NCI-H1694 (cell line): ENCODE measurements around the gene HPS4.

Source experiments
- DNase-seq: peaks from one replicate; lab custom pipeline; 2025; lab: John Stamatoyannopoulos, UW

The HPS4 gene

GRCh38 chr22:26464312-26464711, 19.3 kb downstream of the HPS4 start:
- no peak for DNase-seq

- no peak for DNase-seq
Measured at GRCh38 chr22:26463688-26464087, 19.9 kb downstream of the HPS4 start.

DNA sequence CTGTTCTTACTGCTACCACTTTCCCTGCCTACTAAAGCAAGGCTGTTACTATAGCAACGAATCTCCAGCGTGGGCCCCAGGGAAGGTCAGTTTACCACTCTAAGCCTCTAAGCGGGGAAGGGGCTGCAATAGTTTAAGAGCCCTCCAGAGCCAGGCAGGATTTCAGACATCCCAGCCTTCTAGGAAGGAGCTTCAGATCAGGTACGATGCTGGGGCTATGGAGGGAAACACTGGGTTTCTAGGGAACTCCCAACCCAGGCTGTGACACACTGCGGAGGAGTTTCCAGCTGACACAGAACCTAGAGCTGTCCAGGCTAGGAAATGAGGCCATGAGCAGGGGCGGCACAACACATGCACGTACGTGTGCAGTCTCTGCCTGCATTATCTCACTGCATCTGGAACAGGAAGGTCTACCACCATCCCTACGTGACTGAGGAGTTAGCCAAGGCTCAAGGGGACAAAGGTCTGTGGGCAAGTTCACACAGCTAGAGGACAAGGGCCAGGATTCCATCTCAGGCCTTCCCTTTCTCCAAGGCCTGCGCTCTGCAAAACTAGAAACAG, 20.4 kb downstream of the HPS4 start:
- DNase-seq, result no peak

DNA sequence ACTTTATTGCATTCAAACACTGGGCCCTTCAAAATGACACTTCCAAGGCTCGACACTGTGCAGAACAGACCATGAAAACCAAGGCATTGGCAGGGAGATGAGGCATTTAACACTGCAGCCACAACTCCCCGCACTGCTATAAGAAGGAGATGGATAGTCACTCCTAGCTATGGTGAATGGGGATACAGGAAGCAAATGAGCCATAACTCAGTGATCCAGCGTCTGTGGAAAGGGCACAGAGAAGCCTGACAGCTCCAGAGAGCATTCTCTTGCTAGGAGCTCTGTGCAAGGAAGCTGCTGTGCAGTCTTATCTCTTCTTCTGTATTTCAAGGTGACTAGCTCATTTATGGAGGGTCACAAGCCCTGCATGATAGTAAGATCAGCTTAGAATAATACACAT, 20.9 kb downstream of the HPS4 start:
- no peak for DNase-seq

DNA sequence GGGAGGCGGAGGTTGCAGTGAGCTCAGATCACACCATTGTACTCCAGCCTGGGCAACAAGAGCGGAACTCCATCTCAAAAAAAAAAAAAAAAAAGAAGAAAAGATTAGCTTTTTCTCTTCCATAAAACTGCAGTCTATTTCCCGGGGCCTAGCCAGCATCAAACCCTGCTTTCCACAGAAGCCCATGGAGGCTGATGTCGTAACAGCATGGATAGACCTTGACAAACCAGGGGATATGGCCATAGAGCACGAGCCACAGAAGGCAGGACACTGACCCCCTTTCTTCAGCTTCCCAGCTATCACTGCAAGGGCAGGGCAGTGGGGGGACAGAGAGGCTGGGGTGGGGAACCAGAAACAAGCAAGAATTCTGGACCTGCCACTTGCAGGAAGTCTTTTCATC, 21.5 kb downstream of the HPS4 start:
- no peak for DNase-seq

DNA sequence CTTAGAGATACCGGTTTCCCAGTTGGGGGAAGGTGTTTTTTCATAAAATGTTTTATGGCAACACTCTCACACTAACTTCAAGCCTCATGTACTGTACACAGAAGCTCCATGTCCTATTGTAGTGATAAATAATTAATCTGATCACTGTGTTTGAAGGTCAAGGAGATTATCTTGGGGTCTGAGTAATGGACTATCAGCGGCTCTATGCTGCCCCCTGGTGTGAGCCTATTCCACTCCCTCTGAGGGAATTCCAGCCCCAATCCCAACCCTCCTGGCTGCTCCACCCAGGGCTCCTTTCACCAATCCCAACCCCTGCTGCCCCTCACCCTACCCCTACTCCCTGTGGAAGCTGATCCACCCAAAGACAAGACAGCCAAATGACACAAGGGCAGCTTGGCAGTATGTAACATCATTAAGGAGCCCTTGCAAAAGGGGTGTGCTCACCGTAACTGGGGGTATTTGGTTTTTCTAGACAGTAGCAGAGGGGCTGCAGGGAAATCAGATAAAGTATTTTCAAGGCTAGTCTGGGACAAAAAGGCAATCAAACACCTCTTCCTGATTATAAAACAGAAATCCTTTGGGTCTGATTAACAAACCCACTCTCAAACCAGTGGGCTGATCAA, 22.3 kb downstream of the HPS4 start:
- DNase-seq, result peak; percentile 59

- no peak for DNase-seq
Measured at GRCh38 chr22:26460202-26460601, 23.4 kb downstream of the HPS4 start.

DNA sequence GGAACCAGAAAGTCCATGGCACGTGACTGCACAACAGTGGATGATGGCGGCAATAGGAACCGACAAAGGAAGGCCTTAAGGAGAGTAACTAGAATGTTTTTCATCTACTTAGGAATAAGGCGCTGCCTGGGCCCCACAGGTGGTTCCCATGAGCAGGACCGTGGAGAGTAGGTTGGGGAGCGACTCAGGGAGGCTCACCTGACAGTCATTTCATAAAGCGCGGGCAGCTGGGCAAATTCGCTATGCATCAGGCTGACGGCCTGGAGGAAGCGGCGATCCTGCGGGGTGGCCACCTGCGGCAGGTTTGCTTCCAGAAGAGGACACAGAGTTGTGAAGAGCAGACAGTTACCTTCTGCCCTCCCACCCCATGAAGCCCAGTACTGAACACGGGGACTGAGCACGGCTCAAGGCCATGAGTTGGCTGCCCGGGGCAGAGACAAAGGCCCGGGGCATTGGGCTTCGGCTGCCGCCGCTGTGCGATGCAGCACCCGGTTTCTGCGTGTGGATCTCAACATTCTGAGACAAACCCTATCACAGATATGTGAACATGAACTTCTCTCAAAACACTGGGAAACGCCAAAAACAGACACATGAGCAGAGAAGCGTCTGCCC, 25.8 kb downstream of the HPS4 start:
- no peak for DNase-seq

DNA sequence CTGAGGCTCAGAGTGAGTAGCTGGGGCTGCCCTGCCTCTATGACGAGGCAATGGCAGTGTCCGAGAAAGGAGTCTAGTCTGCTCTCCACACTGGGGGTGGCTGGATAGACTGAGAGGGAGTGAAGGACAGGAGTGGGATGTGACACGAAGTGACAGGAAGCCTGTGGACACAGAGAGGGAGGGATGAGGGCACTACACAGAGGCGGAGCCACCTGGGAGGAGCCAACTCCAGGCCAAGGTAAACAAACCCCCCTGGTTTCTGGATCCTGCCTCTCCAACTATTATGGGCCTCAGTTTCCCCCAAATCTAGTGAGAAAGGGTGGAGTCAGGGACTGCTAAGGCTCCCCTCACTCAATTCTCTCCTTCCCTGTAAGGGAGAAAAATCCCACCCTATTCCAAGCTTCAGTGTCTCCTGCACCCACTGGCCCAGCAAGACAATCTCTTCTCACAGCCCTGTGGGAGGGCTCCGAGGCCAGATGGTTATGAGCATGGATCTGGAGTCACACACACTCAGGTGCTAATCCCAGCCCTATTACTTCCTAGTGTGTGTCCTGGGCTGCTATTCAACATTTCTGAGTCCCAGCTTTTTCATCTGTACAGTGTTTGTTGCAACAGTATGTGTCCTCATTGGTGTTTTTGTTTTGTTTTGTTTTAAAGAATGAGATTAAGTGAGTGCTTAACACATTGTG, 29.6 kb downstream of the HPS4 start:
- DNase-seq, result no peak

- no peak for DNase-seq
Measured at GRCh38 chr22:26453216-26453615, 30.4 kb downstream of the HPS4 start.

GRCh38 chr22:26452236-26453016, 31.2 kb downstream of the HPS4 start:
- DNase-seq, result no peak

GRCh38 chr22:26450453-26451185, 33.0 kb downstream of the HPS4 start:
- DNase-seq, result peak; percentile 44

GRCh38 chr22:26448941-26449340, 34.6 kb downstream of the HPS4 start:
- no peak for DNase-seq

DNA sequence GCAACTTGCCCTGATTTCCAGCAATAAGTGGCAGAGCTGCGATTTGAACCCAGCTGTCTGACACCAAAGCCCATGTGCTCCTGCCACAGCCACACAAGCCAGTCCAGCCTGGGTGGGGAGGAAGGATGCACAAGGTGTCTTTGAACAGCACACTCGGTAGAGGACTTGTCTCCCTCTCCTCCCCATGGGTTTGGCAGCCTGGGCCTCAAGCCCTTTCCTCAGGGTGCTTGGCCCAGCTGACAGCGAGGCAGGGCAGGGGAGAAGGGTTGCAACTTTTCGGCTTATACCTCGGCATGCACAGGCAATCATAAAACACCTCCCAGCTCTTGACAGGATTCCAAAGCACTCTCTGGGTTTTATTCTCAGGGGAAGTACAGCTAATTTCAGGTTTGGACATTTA, 35.2 kb downstream of the HPS4 start:
- no peak for DNase-seq

GRCh38 chr22:26447584-26448329, 35.8 kb downstream of the HPS4 start:
- DNase-seq, result peak; percentile 71

DNA sequence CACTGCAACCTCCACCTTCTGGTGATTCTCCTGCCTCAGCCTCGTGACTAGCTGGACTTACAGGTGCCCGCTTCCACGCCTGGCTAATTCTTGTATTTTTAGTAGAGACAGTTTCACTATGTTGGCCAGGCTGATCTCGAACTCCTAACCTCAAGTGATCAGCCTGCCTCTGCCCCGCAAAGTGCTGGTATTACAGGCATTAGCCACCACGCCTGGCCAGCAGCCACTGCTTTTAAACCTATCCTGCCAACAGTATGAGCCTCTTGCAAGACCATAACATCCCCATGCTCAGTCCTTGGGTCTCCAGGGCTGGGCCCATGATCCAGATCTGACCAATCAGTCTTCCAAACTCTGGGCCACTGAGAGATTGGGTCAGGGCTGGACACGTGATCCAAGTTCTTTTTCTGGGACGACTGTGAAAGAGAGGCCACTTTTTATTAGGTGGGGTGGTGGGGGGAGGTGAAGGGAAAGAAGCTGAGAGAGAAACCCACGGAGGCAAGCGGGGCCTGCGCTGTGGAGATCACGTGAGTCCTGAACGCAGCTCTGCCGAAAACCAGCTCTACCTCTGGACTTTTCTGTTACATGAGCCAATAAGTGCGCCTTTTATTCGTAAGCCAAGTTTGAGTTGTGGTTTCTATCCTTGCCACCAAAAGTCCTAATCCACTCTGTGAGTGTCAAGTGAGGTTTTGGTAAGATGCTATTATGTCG, 36.6 kb downstream of the HPS4 start:
- no peak for DNase-seq

DNA sequence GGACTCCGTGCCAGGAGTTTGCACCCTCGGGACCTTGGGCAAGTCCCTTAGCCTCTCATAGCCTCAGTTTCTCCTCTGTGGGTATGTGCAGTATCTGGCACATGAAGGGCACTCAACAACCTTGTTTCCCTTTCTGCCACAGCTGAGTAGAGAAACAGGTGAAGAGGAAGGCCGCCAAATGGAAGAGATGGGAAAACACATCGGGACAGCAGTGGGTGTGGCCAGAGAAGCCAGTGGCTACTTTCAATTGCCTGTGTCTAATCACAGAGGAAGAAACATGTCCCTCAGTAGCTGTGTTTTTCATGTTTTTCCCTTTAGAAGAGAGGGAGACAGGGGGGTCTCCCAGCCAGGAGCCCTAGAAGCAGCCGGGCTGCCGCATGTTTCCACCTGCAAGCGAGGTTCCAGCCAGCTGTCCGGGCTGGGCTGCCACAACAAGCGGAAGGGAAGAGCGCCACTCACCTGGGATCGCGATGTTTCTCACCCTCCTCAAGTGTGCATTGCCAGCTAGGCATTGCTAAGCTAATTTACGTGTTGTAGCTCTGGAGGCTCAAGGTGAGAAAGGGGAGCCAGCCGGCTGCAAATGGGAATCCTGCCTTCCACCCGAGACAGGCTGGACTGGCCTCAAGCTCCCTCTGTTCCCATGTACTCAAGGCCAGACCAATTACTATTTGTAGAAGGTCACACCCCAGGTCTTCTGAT, 37.9 kb downstream of the HPS4 start:
- DNase-seq, result no peak

DNA sequence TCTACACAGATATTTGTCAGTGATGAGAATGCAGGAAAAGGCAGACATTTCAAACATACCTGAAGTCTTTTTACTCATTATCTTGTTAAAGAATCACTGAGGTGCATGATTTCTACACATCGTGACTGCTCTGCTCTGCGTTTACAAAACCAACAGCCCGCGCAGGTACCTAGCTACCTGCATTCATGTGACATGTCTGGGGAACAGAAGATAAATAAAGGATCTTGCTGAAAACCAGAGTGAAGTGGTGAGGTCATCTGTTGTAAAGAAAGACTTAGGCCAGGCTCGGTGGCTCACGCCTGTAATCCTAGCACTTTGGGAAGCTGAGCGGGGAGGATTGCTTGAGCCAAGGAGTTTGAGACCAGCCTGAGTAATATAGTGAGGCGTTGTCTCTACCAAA, 38.8 kb downstream of the HPS4 start:
- no peak for DNase-seq

DNA sequence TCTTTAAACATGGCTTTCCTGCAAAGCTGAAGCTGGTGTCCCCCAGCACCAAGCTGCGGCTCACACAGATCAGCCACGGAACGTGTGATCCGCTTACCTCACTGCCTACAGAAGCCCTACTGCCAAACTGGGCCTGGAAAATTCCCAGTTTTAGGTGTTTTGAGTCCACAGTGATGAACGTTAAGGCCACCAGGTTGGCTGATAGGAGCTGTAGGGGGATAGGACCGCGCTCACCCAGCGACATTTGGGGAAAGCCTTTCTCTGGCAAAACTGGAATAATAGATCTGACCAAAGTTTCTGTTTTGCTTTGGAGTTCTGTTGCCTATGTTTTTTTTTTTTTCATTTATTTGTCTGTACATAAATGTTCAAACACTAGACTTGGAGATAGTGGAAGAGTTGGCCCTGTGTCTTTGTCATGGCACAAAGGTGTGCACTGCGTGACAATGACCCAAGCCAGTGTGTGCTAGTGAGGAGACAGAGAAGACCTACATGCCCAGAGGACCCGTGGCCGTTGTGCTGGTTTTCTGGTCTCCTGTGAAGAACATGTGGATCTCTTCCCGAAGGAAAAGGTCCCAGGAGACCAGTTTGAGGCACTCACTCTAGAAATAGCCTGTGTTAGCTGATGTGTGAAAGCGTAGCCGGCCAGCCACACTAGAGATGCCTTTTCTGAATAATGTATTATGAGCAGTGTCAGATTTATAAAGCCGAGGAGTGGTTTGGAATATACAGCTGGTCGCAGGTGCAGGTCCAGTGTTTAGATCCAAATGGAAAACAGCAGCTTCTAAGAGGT, 39.5 kb downstream of the HPS4 start:
- no peak for DNase-seq
